Measurements from ENCODE around the gene MAPRE2.

DNA sequence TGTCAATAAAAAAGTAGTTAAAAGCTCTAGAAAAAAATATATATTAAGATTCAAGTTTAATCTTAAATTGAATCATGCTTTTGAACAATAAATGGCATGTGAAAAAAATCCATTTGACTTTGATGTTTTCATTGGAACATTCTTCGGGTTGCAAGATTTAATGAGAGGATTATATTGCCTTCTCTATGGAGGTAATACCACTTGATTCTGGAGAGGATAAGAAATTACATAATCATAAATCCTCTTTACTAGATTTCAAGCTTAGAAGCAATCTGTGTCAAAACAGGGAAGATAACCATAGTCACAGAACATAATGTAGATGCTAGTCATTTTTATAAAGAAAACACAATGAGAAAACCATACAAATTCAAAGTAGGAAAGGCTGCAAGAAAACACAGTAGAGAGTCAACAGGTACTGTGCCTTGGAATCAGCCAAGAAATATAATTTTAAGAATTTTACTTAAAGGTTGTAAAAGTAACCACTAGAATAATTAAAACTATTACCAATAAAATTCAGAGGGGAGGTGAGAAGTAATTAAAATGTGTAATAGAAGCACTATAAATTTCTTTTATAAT is 18.7 kb upstream of the MAPRE2 start:
- TF ChIP-seq POLR2A (IDR thresholded peaks at IDR 0.05) (no peak), EP300 (IDR thresholded peaks at IDR 0.05) (no peak)
- TF ChIP-seq, protein P1, sequence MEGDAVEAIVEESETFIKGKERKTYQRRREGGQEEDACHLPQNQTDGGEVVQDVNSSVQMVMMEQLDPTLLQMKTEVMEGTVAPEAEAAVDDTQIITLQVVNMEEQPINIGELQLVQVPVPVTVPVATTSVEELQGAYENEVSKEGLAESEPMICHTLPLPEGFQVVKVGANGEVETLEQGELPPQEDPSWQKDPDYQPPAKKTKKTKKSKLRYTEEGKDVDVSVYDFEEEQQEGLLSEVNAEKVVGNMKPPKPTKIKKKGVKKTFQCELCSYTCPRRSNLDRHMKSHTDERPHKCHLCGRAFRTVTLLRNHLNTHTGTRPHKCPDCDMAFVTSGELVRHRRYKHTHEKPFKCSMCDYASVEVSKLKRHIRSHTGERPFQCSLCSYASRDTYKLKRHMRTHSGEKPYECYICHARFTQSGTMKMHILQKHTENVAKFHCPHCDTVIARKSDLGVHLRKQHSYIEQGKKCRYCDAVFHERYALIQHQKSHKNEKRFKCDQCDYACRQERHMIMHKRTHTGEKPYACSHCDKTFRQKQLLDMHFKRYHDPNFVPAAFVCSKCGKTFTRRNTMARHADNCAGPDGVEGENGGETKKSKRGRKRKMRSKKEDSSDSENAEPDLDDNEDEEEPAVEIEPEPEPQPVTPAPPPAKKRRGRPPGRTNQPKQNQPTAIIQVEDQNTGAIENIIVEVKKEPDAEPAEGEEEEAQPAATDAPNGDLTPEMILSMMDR (IDR thresholded peaks at IDR 0.05) = no peak
